GM19025 (cell line): ENCODE data around the gene PHOSPHO1.
"Not testable (repeated sequence)": the region's sequence is repeated elsewhere in the genome, so short reads cannot be mapped to it uniquely, and the experiment has no call there.

Experiments
- ATAC-seq: cut with Tn5 transposase; IDR thresholded peaks from one replicate; pipeline ENCODE4 v1.9.1; 2021; ENCODE audit warnings: mild to moderate bottlenecking, low read depth, moderate library complexity; ENCODE audit not compliant: unreplicated experiment

PHOSPHO1 gene, protein sequence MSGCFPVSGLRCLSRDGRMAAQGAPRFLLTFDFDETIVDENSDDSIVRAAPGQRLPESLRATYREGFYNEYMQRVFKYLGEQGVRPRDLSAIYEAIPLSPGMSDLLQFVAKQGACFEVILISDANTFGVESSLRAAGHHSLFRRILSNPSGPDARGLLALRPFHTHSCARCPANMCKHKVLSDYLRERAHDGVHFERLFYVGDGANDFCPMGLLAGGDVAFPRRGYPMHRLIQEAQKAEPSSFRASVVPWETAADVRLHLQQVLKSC

DNA sequence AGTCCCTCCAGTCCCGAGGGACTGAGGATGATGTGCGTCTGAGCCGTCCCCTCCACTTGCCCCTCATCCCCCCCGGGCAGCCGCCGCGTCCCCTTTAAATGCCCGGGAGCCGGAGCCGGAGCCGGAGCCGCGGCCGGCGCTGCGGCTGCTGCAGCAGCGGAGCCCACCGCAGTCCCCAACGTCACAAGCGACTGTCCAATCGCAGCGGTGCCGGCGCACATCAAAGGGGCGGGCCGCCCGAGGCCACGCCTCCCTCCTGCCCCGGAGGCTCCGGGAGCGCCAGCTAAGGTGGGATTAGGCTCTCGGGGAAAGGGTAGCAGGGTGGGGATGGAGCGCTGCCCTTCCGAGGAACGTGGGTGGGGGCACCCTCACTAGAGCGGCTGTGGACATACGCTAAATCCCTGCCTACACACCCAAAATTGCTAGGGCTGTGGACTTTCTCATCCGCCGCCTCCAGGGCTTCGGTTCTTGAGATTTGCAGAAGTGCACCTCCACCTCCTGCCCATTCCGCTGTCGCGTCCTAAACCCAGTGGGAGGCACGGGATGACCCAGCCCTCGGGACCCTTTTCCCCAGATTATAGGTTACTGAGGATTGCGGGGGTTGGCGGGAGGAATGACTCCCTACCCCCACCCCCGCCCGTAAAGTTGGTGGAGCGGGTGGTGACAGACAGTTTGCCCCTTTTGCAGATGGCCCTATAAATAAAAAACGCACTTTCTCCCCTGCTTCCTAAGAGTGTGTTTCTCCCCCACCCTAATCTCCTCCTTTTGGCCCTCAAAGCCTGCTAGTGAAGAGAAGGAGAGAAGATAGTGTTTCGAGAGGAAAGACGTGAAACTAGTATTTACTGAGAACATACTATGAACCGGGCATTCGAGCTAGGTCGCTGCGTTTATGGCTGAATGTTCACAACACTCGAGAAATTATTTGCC, at the start of gene PHOSPHO1:
Gene PHOSPHO1 (minus strand): TSS at position 152 of the 927 bp plus-strand sequence. CDS start 4,096 bp downstream, outside the sequence.
- ATAC-seq: peak; percentile 96

DNA sequence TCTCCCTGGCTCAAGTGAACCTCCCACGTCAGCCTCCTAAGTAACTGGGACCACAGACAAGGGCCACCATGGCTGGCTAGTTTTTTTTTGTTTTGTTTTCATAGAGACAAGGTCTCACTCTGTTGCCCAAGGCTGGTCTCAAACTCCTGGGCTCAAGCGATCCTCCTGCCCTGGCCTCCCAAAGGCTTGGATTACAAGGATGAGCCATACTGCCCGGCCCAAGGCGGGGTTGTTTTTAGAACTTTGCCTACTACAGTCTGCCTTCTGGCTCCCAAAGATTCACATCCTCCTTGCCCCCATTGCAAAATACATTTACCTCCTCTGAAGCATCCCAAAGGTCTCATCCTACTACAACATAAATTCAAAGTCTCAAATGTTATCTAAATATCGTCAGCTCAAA, 49.5 kb upstream of the PHOSPHO1 start:
- ATAC-seq: no peak

DNA sequence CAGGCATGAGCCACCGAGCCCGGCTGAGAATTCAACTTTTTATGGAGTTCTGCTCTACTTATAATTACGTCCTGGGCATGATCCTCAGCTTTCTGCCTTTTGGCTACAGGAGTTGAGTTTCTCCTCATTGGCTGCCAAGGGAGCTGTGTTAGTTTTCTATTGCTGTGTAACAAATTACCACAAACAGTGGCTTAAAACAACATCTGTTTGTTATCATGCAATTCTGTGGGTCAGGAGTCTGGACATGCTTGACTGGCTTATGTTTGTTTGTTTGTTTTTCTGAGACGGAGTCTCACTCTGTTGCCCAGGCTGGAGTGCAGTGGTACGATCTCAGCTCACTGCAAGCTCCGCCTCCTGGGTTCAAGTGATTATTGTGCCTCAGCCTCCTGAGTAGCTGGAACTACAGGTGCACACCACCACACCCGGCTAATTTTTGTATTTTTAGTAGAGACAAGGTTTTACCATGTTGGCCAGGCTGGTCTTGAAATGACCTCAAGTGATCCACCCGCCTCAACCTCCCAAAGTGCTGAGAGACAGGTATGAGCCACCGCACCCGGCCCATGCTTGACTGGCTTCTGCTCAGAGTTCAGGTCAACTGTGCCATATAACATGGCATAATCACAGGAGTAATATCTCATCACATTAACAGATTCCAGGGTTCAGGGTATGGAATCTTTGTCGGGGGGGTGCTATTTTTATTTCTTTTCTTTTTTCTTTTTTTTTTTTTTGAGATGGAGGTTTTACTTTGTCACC, 48.9 kb upstream of the PHOSPHO1 start:
- ATAC-seq: not testable (repeated sequence)

DNA sequence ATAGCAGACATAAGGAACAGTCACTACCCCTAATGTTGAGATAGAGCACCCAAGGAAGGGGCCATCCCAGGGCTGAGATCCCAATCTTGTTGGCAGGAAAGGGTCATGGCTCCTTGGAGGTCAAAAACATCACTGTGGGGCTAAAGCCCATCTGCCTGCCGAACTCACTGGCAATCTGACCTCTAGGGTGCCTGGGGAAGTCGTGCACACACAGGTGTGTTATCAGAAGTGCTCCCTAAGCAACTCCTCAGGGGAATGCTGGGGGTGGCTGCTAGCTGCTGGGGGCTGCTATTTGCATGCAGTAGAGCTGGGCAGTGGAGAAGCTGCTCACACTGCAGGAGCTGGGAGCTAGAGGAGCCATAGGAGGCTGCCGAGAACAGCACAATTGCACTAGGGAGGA, 47.5 kb upstream of the PHOSPHO1 start:
- ATAC-seq: no peak

DNA sequence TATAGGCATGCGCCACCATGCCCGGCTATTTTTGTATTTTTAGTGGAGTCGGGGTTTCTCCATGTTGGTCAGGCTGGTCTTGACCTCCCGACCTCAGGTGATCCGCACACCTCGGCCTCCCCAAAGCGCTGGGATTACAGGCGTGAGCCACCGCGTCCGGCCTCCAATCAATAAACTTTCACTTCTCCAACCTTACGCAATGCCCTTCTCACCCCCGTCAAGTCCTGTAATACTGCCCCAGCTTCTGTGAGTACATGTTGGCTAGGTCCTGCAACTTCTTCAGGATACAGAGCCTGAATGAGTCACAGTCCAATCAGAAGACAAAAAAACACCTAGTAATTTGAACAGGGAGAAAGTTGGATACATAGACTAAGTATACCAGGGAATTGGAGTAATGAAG, 47.1 kb upstream of the PHOSPHO1 start:
- no peak for ATAC-seq

DNA sequence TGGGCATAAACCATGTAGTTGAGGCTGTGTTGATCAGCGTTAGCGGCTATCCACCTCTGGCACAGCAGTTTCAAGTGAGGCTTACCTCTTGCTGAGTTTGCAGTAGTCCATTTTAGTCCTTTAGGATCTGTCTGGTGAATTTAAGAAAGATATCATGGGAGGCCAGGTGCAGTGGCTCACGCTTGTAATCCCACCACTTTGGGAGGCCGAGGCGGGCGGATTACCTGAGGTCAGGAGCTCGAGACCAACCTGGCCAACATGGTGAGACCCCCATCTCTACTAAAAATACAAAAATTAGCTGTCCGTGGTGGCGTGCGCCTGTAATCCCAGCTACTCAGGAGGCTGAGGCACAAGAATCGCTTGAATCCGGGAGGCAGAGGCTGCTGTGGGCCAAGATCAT, 45.4 kb upstream of the PHOSPHO1 start:
- not testable (repeated sequence) for ATAC-seq

DNA sequence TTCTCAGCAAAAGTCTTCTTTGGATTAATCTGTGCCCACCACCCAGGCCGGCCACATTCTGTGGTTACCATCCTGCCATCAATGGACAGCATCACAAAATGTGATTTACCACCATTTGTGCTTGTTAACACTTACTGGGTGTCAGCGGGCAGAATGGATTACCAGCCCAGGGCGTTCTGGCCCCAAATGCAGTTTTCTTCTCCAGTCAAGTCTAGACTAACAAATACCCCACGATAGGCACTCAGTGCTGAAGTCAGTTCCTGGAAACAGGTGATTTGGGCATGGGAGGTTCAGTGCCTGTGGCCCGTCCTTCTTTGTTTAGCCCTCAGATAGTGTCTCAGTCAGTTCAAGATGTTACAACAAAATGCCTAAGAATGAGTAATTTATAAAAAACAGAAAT, 38.8 kb upstream of the PHOSPHO1 start:
- ATAC-seq: no peak

DNA sequence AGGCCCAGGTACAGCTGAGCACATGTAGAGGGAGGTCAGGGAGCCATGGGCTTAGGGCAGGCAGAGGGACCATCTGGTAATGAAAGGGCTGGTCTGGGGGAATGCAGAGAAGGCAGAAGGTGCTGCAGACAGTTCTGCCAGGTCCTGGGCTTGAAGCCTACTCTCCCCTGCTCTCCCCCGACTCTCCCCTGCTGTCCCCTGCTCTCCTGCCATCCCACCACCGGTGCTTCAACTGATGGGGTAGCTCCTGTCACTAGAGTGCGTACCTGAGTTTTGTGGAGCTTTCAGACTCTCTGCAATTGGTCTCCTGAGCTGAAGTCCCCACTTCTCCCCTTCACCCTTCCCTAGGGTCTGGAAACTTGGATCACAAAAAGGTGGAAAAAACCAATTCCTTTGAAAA, 37.3 kb upstream of the PHOSPHO1 start:
- no peak for ATAC-seq

DNA sequence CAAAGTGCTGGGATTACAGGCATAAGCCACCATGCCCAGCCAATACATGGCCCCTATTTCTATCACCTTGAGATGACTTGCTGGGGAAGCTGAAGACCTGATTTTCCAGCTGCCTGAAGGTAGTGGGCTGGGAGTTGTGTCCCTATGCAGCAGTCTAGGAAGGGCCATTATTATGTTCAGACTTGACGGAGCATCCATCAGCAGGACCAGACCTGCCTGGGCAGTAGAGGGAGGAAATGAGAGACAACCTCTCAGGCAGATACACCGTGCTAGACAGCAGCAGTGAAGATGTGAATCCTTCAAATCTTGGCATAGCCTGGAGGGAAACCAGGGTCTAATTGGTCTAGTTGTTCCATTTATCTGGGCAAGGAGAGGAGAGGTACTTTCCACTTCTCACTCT, 35.6 kb upstream of the PHOSPHO1 start:
- no peak for ATAC-seq

DNA sequence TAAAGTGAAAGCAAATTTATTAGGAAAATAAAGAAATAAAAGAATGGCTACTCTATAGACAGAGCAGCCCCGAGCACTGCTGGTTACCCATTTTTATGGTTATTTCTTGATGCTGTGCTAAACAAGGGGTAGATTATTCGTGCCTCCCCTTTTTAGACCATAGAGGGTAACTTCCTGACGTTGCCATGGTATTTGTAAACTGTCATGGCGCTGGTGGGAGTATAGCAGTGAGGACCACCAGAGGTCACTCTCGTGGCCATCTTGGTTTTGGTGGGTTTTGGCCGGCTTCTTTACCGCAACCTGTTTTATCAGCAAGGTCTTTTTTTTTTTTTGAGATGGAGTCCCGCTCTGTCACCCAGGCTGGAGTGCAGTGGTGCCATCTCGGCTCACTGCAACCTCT, 31.0 kb upstream of the PHOSPHO1 start:
- not testable (repeated sequence) for ATAC-seq

DNA sequence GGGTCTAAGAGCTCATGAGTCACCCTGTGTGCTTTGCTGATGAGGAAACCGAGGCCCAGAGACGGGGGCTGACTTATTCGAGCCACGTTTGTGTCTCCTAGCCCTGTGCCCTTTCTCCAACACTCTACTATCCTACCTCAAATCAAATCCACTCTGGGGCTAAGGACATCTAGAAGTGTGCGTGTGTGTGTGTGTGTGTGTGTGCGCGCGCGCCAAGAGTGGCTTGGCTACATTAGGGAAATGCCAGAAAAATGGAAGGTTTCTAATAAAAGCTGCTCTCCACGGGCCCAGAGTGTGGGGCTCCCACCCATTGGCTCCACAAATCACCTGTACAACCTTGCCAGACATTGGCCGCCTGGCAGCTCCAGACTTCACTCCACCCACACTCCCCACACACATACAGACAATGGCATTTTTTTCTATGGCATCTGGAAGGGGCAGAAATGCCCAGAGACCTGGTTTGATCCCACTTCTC, 30.3 kb upstream of the PHOSPHO1 start:
- no peak for ATAC-seq

DNA sequence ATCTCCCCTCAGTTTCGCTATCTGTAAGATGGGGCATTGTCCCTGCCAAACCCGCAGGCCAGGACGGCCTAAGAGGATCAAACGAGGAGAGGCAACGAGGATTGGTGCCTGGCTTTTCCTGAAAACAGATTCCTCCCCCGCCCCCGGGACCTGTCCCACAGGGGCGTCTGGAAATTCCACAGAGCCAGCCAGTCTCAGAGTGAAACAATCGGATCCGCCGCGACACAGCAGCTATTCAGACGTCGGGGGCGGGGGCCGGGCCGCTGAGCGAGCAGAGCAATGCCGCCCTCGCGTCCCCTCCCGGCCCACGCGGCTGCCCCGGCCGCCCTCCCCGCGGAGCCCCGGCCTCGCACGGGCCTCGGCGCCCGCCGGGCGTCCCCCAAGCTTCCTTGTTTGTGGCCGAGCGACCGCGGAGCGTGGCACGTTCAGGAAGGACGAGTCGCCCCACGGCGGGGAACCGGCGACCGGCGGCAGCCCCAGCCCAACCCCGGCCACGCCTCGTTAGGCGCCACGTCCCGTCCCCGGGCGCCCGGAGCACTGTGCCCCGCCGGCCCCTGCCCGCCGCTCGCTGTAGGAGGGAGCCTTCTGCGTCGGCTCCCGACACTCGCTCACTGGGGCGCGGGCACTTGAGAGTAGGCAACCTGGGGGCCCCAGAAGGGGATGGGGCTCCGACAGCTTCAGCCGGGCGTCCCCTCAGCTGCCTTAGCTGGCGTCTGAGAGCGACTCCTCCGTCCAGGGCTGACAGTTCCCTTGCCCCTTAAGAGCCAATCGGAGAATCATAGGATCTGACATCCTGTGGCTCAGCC, 29.6 kb upstream of the PHOSPHO1 start:
- no peak for ATAC-seq

DNA sequence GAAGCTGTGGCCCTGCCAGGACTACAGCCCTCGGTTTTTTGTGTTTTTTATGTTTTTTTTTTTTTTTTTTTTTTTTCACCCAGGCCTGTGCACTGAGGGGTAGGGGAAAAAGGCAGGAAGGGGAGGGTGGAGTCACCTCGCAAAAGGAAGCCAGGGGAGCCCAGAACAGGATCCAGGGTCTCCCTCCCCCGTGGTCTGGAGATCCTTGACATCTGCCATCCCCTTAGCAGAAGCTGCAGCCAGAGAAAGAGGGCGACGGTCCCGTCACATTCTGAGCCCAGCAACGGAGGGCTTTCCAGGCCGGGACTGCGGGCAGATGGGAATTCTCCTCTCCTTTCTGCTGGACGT, 29.1 kb upstream of the PHOSPHO1 start:
- no peak for ATAC-seq

DNA sequence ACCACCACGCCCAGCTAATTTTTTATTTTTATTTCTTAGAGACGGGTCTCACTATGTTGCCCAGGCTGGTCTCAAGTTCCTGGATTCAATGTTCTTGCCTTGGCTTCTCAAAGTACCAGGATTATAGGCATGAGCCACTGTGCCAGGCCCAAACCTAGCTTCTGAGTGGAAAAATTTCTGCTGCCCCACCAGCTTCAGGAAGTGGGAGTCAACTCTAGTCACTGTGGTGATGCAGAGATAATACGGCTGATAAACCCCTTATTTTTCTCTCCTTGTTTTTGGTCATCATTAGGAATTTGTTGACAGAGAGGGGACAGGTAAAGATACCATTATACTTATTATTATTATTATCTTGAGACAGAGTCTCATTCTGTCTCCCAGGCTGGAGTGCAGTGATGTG, 27.8 kb upstream of the PHOSPHO1 start:
- no peak for ATAC-seq

DNA sequence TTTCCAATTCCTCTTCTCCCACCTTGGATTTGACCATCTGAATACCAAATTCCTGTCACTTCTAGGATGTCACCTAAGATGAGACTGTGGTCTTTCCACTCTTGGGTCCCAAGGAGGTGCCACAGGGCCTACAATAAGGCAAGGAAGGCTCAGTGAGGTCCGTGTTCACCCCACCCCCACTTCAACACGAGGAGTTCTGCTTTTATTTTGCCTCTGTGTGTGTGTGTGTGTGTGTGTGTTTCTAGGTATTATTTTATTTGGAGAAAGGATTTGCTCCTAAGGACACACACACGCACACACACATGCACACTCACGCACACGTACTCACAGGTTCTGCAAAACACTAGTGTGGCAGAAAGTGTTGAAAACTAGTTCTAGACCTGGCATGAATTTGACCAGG, 24.5 kb upstream of the PHOSPHO1 start:
- no peak for ATAC-seq

DNA sequence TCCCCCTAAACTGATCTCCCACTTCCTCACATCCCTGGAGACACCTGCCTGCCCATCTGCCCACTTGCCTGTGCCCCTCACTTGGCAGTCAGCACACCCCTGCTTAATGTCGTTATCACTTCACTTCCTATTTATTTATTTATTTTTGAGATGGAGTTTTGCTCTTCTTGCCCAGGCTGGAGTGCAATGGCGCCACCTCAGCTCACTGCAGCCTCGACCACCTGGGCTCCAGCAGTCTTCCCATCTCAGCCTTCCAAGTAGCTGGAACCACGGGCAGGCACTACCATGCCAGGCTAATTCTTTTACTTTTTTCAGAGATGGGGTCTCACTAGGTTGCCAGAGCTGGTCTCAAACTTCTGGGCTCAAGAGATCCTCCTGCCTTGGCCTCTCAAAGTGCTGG, 23.5 kb upstream of the PHOSPHO1 start:
- no peak for ATAC-seq

DNA sequence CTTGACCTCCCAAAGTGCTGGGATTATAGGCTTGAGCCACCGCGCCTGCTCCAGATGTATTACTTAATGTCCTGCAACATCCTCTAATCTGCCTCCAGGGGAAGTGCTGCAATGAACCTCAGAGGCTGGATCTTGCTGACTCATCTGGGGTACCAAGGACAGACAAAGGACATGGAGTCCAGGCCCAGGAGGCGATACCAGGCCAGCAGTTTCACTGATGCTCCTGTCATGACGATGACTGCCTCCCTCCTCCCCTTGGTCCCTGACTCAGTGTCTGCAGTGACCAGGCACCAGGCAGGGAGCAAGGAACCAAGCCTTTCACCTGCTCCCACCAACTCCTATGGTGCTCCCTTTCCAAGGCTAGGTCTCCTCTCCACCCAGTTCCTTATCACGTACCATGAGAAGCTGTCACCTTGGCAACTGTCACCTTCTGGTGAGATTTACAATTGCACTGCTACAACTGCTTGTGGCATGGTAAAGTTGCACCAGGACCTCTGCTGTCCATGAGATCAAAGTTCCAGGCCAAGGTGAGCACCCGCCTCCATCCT, 21.6 kb upstream of the PHOSPHO1 start:
- ATAC-seq: no peak

DNA sequence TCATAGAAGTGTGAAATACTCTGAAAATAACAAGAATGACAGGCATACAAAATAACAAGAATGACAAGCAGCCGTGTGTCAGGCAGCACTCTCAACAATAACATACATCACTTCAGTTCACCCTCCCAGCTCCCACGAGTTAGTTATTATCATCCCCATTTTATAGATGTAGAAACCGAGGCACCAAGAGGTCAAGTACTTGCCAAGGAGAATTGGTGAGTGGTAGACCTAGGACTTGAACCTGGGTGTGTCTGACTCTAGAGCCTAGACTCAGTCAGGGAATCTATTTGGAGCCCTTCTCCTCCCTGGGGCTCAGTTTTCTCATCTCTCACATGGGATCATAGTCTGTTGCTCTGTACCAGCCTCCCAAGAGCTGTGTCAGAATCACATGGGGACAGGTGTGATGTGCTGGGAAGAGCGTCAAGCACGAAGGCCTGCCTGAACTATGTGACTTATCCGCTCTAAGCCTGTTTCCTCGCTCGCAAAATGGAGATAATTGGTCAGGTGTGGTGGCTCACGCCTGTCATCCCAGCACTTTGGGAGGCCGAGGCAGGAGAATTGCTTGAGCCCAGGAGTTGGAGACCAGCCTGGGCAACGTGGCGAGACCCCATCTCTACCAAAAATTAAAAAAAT, 19.4 kb upstream of the PHOSPHO1 start:
- no peak for ATAC-seq

DNA sequence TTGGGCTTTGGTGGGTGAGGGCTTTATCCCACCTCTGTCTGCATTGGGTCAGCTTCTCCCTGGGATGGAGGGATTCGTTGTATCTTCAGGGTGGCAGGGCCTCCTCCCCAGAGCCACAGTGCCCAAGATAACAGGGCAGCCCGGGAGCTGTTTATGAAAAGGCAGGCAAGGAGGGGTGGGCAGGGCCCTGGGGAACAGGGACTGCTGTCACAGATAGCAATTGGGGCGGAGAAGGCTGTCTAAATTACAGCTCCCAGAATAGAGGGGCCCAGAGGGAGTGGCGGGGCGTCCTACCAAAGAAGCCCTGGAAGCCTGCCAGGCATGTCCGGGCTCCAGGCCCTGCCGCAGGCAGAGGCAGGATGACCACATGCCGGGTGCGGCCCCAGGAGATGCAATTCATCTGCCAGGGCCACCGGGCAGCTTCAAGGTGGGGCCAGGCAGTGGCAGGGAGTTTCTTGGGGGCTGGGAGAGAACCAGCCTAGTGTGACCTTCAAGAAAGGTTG, 18.8 kb upstream of the PHOSPHO1 start:
- no peak for ATAC-seq
